Measurements from ENCODE around the gene USP32.
"Not testable (repeated sequence)": the region's sequence is repeated elsewhere in the genome, so short reads cannot be mapped to it uniquely, and the experiment has no call there.

- TF ChIP-seq EZH2 (IDR thresholded peaks at IDR 0.05; ENCODE audit: low read depth); CTCF (conservative IDR thresholded peaks at IDR 0.05): not testable (repeated sequence)
Observed at GRCh38 chr17:60190032-60190431, 201.9 kb downstream of the USP32 start.
